ENCODE measurements around the gene TUBGCP2. TPM values are rescaled to one million over a fixed set of nuclear protein-coding genes. Genes with fewer than 3 reads are reported as not detected.

TUBGCP2 gene
- total and polyA plus RNA-seq, 12 donors, result 31.5 to 77.6 (median 37.3) TPM

DNA sequence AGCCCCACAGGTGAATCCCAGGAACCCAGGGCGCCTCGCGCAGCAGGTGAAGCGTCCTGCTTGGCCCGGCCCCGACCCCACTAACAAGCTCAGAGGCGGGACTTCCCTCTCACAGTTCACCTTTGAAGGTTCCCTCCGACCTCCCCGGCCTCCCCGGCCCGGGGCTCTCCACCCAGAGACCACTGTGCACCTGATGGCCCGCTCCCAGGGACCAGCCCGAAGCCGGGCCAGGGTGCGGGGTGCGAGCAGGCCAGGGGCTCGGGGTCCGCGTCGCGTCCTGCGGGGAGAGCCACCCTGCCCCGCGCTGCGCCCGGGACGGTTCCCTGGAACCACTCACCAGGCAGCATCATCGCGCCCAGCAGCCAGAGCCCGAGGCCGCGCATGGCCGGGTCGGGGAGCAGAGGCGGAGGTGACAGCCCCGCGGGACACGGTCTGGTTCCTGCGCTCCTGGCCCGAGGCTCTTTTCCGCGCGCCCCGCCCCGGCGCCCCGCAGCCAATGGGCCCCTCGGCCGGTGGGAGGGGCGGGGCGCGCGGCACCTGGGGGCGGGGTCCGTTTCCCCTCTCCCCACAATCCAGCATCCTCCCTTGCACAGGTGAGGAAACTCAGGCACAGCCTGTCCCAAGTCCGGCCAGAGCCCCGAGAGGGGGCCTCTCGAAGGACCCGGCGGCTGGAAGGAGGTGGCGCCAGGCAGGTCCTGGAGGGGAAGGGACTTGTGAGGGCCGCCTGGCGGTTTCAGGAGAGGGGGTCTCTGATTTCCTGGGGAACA, 32.1 kb downstream of the TUBGCP2 start, which contains the start of gene ADAM8:
Gene ADAM8, minus strand, starts transcription at position 434 of the 767 bp plus-strand sequence. Its CDS starts 51 bp downstream, at position 383.
- Histone ChIP-seq H3K9me3 (no peaks in the 10 kb centered on the region), H3K4me1 (peaks cover 0 to 62% (median 13%) of the 10 kb centered on the region in 9 donors), H3K27me3 (peaks cover 0 to 33% (median 27%) of the 10 kb centered on the region in 7 donors), H3K27ac (peak within 1 kb of the TSS in 2 of 10 donors; percentile 66 to 94), H3K4me3 (peak within 1 kb of the TSS in 6 of 10 donors; percentile 15 to 54 (median 27)), H3K36me3 (peaks cover 0 to 47% (median 13%) of the 10 kb centered on the region in 9 donors)
- intact Hi-C loops (cut with DNase I), result no loop called here
- TF ChIP-seq, protein P1, sequence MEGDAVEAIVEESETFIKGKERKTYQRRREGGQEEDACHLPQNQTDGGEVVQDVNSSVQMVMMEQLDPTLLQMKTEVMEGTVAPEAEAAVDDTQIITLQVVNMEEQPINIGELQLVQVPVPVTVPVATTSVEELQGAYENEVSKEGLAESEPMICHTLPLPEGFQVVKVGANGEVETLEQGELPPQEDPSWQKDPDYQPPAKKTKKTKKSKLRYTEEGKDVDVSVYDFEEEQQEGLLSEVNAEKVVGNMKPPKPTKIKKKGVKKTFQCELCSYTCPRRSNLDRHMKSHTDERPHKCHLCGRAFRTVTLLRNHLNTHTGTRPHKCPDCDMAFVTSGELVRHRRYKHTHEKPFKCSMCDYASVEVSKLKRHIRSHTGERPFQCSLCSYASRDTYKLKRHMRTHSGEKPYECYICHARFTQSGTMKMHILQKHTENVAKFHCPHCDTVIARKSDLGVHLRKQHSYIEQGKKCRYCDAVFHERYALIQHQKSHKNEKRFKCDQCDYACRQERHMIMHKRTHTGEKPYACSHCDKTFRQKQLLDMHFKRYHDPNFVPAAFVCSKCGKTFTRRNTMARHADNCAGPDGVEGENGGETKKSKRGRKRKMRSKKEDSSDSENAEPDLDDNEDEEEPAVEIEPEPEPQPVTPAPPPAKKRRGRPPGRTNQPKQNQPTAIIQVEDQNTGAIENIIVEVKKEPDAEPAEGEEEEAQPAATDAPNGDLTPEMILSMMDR (IDR thresholded peaks at IDR 0.05), result no peak
- WGBS, 2 donors, result 8% methylated on average over 61 to 63 of the region's 63 CpGs
- ATAC-seq, result peak in 3 of 8 donors; percentile 8 to 32 (median 11)
- peak in 1 of 2 donors; percentile 48 for DNase-seq

DNA sequence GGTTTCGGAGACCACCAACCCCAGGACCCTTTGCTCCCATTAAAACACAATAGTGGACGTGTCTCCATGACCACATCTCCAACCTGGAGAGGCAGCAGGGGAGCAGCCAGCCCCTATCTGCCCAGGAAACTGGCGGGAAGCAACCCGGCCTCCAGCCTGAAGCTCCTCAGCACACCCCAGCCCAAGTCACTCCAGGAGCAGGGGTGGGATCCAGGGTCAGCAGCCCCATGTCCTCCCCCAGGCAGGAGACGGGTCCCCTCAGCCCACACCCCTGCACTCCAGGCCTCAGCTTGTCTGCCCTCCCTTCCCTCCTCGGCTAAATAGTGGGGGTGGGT, 32.6 kb downstream of the TUBGCP2 start:
- H3K4me1 ChIP-seq, result peaks cover 0 to 62% (median 13%) of the 10 kb centered on the region in 9 donors
- DNase-seq (no peak), ATAC-seq (no peak)
- intact Hi-C loops (cut with DNase I), result no loop called here
- peak overlapping the region in 2 of 10 donors; percentile 66 to 94 for H3K27ac ChIP-seq
- peaks cover 0 to 33% (median 27%) of the 10 kb centered on the region in 7 donors for H3K27me3 ChIP-seq
- peaks cover 0 to 47% (median 8%) of the 10 kb centered on the region in 9 donors for H3K36me3 ChIP-seq
- TF ChIP-seq, protein P1 (IDR thresholded peaks at IDR 0.05), result no peak
- no peaks in the 10 kb centered on the region for H3K9me3 ChIP-seq
- WGBS, 2 donors, result 33 to 34% methylated on average over 6 of the region's 6 CpGs
- H3K4me3 ChIP-seq, result peak overlapping the region in 6 of 10 donors; percentile 15 to 54 (median 27)

DNA sequence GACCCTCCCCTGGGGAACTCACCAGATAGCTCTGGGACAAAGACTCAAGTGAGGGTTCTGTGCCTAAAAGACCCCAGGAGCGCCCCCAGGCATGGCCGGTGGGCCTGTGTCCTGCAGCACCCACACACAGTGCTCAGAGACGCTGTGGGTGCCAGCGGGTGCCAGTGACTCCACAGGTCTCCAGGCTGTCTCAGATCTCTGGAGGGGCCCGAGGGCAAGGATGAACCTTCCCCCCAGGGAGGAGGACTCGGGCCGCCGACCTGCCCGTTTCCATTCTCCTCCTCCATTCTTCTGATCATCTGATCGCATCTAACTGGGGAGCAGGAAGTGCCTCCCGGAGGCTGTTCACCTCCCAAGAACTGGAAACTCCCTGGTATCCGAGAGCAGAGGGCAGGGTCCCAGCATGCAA, 33.0 kb downstream of the TUBGCP2 start:
- Histone ChIP-seq H3K4me1 (peaks cover 0 to 62% (median 13%) of the 10 kb centered on the region in 9 donors), H3K9me3 (no peaks in the 10 kb centered on the region), H3K4me3 (peak overlapping the region in 4 of 10 donors; percentile 20 to 54 (median 29)), H3K27me3 (peaks cover 0 to 33% (median 27%) of the 10 kb centered on the region in 7 donors), H3K27ac (peak overlapping the region in 2 of 10 donors; percentile 66 to 94), H3K36me3 (peaks cover 0 to 50% (median 8%) of the 10 kb centered on the region in 9 donors)
- intact Hi-C loops (cut with DNase I), result no loop called here
- 37 to 43% methylated on average over 12 of the region's 12 CpGs for WGBS, 2 donors
- TF ChIP-seq, protein P1 (IDR thresholded peaks at IDR 0.05), result no peak
- no peak for ATAC-seq
- no peak for DNase-seq

DNA sequence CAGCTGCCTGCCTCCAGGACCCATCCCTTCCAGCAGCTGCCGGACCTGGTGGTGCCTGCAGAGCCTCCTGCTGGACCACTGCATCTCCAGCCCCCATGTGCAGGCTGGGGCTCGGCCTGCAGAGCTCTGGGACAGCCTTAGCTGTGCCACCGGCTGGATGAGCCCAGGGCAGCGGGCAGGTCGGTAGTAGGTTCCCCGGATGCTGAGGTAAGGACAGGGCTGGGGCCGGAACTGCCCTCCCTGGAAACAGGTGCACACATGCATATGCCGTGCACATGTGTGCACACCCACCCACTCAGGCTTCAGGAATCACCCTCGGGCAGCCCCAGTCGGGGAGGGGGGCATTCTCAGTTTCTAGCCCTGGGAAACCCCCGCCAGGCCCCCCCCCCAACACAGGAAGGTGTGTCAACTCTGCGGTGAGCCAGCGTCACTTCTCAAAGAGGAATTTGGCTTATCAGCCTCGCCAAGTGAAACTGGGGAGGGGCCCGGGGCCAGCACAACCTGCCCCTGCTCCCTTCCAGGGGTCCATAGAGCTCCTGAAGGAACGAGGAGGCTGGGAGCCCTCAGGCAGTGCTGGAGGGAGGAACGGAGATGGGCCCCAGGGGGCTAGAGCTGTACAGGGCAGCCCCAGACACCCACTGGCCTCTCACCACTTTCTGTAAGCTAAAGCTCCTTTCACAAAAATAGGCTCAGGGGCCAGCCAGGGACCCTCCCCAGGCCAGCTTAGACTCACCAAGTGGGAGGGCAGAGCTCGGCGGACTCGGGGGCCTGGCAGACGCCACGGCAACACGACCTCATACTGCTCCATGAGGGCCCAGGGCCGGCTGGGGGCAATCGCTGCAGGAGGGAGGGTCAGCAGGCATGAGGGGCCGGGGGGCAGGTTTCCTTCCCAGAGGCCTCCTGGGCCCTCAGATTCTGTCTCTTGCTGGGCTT, 33.7 kb downstream of the TUBGCP2 start:
- ATAC-seq, result no peak
- TF ChIP-seq, protein P1 (IDR thresholded peaks at IDR 0.05), result no peak
- Histone ChIP-seq H3K4me3 (peak overlapping the region in 3 of 10 donors; percentile 27 to 54 (median 31)), H3K4me1 (peaks cover 0 to 56% (median 13%) of the 10 kb centered on the region in 9 donors), H3K27ac (peak overlapping the region in 2 of 10 donors; percentile 66 to 94), H3K36me3 (peaks cover 0 to 50% (median 8%) of the 10 kb centered on the region in 9 donors), H3K9me3 (no peaks in the 10 kb centered on the region), H3K27me3 (peaks cover 0 to 33% (median 27%) of the 10 kb centered on the region in 7 donors)
- no peak for DNase-seq
- intact Hi-C loops (cut with DNase I), result no loop called here
- 38 to 41% methylated on average over 26 of the region's 26 CpGs for WGBS, 2 donors
